Measurements from ENCODE around the gene RC3H2.
"Not testable (repeated sequence)": the region's sequence is repeated elsewhere in the genome, so short reads cannot be mapped to it uniquely, and the experiment has no call there.

The RC3H2 gene

DNA sequence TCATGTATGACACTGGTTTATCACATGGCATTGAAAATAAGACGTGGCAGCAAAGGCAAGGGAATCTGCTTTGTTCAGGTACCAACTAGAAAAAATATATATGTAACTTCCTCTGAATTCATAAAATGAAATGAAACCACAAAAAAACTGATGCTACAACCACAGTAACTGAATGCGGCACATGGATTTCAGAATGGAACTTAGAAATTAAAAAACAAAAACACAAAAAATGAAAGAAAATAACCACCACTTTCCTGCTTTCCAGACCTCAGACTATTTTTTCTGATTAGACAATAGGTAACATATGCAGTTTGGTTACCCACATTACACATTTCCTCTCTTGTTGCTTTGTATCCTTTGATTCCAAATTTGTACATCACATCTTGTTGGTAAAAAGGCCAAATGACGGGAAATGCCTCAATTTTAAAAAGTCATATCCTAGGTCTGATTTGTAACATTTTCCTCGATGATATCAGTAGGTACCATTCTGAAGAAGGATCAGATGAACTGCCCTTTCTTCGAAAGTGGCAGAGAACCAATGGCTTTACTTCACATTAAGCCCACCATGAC lies 58.7 kb downstream of the RC3H2 start:
- Histone ChIP-seq H3K27ac (no peak overlapping the region), H3K36me3 (replicated peaks) (peaks cover 30% of the 10 kb centered on the region), H3K27me3 (replicated peaks) (no peaks in the 10 kb centered on the region), H3K4me3 (ENCODE audit: low read depth, low read length) (no peak overlapping the region)
- TF ChIP-seq, protein P1, sequence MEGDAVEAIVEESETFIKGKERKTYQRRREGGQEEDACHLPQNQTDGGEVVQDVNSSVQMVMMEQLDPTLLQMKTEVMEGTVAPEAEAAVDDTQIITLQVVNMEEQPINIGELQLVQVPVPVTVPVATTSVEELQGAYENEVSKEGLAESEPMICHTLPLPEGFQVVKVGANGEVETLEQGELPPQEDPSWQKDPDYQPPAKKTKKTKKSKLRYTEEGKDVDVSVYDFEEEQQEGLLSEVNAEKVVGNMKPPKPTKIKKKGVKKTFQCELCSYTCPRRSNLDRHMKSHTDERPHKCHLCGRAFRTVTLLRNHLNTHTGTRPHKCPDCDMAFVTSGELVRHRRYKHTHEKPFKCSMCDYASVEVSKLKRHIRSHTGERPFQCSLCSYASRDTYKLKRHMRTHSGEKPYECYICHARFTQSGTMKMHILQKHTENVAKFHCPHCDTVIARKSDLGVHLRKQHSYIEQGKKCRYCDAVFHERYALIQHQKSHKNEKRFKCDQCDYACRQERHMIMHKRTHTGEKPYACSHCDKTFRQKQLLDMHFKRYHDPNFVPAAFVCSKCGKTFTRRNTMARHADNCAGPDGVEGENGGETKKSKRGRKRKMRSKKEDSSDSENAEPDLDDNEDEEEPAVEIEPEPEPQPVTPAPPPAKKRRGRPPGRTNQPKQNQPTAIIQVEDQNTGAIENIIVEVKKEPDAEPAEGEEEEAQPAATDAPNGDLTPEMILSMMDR (IDR thresholded peaks at IDR 0.05; ENCODE audit: low read depth, low read length, missing control alignments), result no peak
- no peak for DNase-seq
- in situ Hi-C loops (cut with HindIII; ENCODE audit: low pct_ligation_motif_present, low sequenced_read_pairs), result no loop called here

DNA sequence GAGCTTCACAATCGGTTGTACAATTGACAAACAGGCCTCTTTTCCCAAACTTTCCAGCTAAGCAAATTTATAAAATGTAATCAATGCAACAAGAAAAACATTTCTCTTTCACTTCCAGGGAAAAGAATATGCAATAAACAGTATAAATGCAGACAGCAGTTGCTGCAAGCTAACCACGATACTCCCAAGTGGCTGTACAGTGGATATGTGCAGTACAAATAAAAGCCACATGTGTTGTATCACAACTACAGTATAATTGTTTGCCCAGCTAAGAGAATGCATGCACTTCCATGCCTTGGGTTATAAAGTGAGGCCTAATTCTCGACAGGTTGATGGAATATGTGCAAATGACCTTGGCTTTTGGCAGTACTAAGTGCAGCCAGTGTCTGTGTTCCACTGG lies 60.0 kb downstream of the RC3H2 start:
- H3K27ac ChIP-seq, result no peak overlapping the region
- H3K36me3 ChIP-seq (replicated peaks), result peaks cover 20% of the 10 kb centered on the region
- in situ Hi-C loops (cut with HindIII; ENCODE audit: low pct_ligation_motif_present, low sequenced_read_pairs), result no loop called here
- TF ChIP-seq, protein P1 (IDR thresholded peaks at IDR 0.05; ENCODE audit: low read depth, low read length, missing control alignments), result no peak
- no peak for DNase-seq
- H3K4me3 ChIP-seq (ENCODE audit: low read depth, low read length), result no peak overlapping the region
- H3K27me3 ChIP-seq (replicated peaks), result no peaks in the 10 kb centered on the region

DNA sequence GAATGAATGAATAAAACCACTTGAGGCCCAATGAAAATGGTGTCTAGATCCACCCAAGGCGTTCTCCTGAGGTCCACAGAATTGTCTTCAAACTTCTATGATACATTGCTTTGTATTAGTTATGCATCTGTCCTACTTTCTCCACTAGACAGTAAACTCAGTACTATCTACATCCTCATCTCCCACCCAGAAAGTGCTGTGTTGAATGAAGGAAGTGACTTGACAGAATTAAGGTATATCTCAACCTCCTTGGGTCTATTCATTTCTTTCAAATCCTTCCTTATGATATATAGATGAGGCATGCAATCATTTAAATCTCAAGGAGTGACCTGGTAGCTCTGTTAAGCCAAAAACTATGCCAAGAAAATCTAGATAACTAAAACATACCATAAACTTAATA lies 61.0 kb downstream of the RC3H2 start:
- DNase-seq, result no peak
- in situ Hi-C loops (cut with HindIII; ENCODE audit: low pct_ligation_motif_present, low sequenced_read_pairs), result no loop called here
- H3K27ac ChIP-seq, result no peak overlapping the region
- TF ChIP-seq, protein P1 (IDR thresholded peaks at IDR 0.05; ENCODE audit: low read depth, low read length, missing control alignments), result no peak
- H3K27me3 ChIP-seq (replicated peaks), result no peaks in the 10 kb centered on the region
- H3K36me3 ChIP-seq (replicated peaks), result peaks cover 14% of the 10 kb centered on the region
- no peak overlapping the region for H3K4me3 ChIP-seq (ENCODE audit: low read depth, low read length)

DNA sequence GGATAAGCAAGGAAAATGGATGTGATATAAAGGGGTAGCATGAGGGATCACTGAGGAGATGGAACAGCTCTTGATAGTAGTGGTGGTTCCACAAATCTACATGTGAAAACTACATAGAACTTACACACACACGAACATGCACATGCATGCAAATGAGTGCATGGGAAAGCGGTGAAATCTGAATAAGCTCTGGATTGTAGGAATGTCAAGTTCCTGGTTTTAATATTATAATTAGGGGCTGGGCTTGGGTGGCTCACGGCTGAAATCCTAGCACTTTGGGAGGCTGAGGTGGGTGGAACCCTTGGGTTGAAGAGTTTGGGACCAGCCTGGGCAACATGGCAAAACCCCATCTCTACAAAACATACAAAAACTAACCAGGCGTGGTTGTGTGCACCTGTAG lies 63.7 kb downstream of the RC3H2 start:
- no peak overlapping the region for H3K27ac ChIP-seq
- no peak overlapping the region for H3K4me3 ChIP-seq (ENCODE audit: low read depth, low read length)
- H3K27me3 ChIP-seq (replicated peaks), result no peaks in the 10 kb centered on the region
- no peak for DNase-seq
- H3K36me3 ChIP-seq (replicated peaks), result peaks cover 2% of the 10 kb centered on the region
- TF ChIP-seq, protein P1 (IDR thresholded peaks at IDR 0.05; ENCODE audit: low read depth, low read length, missing control alignments), result no peak
- in situ Hi-C loops (cut with HindIII; ENCODE audit: low pct_ligation_motif_present, low sequenced_read_pairs), result no loop called here

DNA sequence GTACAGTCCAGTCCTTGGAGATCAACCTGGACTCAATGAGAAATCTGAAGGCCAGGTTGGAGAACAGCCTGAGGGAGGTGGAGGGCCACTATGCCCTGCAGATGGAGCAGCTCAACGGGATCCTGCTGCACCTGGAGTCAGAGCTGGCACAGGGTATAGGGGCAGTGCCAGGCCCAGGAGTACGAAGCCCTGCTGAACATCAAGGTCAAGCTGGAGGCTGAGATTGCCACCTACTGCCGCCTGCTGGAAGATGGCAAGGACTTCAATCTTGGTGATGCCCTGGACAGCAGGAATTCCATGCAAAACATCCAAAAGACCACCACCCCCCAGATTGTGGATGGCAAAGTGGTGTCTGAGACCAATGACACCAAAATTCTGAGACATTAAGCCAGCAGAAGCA lies 66.7 kb downstream of the RC3H2 start:
- H3K27ac ChIP-seq; H3K27me3 ChIP-seq (replicated peaks); H3K4me3 ChIP-seq (ENCODE audit: low read depth, low read length); DNase-seq; in situ Hi-C loops (cut with HindIII; ENCODE audit: low pct_ligation_motif_present, low sequenced_read_pairs); H3K36me3 ChIP-seq (replicated peaks): not testable (repeated sequence)

DNA sequence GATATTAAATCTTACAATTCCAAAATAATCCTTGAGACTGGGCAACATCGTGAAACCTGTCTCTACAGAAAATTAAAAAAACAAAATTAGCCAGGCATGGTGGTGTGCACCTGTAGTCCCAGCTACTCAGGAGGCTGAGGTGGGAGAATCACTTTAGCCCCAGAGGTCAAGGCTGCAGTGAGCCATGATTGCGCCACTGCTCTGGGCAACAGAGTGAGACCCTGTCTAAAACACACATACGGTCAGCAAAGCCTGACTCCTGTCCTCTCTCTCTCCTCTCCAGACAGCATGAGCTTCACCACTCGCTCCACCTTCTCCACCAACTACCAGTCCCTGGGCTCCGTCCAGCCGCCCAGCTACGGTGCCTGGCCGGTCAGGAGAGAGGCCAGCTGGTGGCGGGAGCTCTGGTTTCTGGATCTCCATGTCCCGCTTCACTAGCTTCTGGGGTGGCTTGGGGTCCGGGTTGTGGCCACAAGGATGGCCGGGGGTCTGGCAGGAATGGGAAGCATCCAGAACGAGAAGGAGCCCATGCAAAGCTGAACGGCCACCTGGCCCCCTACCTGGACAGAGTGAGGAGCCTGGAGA lies 67.8 kb downstream of the RC3H2 start:
- H3K36me3 ChIP-seq (replicated peaks), result no peaks in the 10 kb centered on the region
- no peaks in the 10 kb centered on the region for H3K27me3 ChIP-seq (replicated peaks)
- H3K27ac ChIP-seq, result no peak overlapping the region
- TF ChIP-seq, protein P1 (IDR thresholded peaks at IDR 0.05; ENCODE audit: low read depth, low read length, missing control alignments), result no peak
- in situ Hi-C loops (cut with HindIII; ENCODE audit: low pct_ligation_motif_present, low sequenced_read_pairs), result no loop called here
- DNase-seq, result no peak
- no peak overlapping the region for H3K4me3 ChIP-seq (ENCODE audit: low read depth, low read length)

Measured in brain microvascular endothelial cell (primary cell).